Suprapubic skin (tissue), 4 donors: ENCODE data around the gene RBM27. TPM values are rescaled to one million over a fixed set of nuclear protein-coding genes. Genes with fewer than 3 reads are reported as not detected.
"Not testable (repeated sequence)": the region's sequence is repeated elsewhere in the genome, so short reads cannot be mapped to it uniquely, and the experiment has no call there.

Experiments
- DNase-seq, 2 donors: peaks; one replicate each; pipeline ENCODE4 v3.0.0-alpha.2; 2019; ENCODE audit warnings: low spot score in 2 of 2
- H3K27ac ChIP-seq: fragments of 200-600 bp; sonication (generic); one replicate; pipeline ENCODE4 v1.5.1; 2019
- H3K27me3 ChIP-seq: fragments of 200-600 bp; sonication (generic); one replicate; pipeline ENCODE4 v1.5.1; 2019
- H3K36me3 ChIP-seq: fragments of 200-600 bp; sonication (generic); one replicate; pipeline ENCODE4 v1.5.1; 2019
- H3K4me1 ChIP-seq: fragments of 200-600 bp; sonication (generic); one replicate; pipeline ENCODE4 v1.5.1; 2019
- H3K4me3 ChIP-seq: fragments of 200-600 bp; sonication (generic); one replicate; pipeline ENCODE4 v1.5.1; 2019; ENCODE audit warnings: mild to moderate bottlenecking
- H3K9me3 ChIP-seq: fragments of 200-600 bp; sonication (generic); one replicate; pipeline ENCODE4 v1.5.1; 2019
- EP300 ChIP-seq: sonication (generic); formaldehyde crosslinking; IDR thresholded peaks from one replicate; pipeline ENCODE4 v1.6.1; 2017; ENCODE audit warnings: antibody characterized with exemption
- POLR2A ChIP-seq, 2 donors: fragments of 450-650 bp; IDR thresholded peaks; one replicate each; pipeline ENCODE4 v1.6.1; 2017; ENCODE audit warnings: antibody characterized with exemption in 2 of 2, mild to moderate bottlenecking in 2 of 2, moderate library complexity in 2 of 2
- POLR2AphosphoS5 ChIP-seq, 3 donors: sonication (generic); formaldehyde crosslinking; IDR thresholded peaks; one replicate each; pipeline ENCODE4 v1.6.1; 2017; ENCODE audit warnings: antibody characterized with exemption in 3 of 3
- WGBS: methylation state at CpG from one replicate; pipeline ENCODE4 v1.1.5; 2018; 5-methylcytosine and 5-hydroxymethylcytosine counted together
- total RNA-seq, 4 donors: library from RNA; depleted of rRNA; stranded (reverse); fragments of >200 nt; gene quantifications; one replicate each; pipeline ENCODE4 v1.1.0, GENCODE V29; 2016
- TF ChIP-seq, protein P1 (sequence below), 2 donors: fragments of 200-600 bp in 1 of 2; fragments of 450-650 bp in 1 of 2; sonication (generic) in 1 of 2; IDR thresholded peaks; one replicate each; pipeline ENCODE4 v1.5.1; 2016 to 2019; ENCODE audit warnings: antibody characterized with exemption in 2 of 2, mild to moderate bottlenecking in 1 of 2, moderate library complexity in 1 of 2

Gene RBM27
- total RNA-seq, 4 donors from 2014 or later, result 19.4 to 47.6 (median 22.2) TPM

DNA sequence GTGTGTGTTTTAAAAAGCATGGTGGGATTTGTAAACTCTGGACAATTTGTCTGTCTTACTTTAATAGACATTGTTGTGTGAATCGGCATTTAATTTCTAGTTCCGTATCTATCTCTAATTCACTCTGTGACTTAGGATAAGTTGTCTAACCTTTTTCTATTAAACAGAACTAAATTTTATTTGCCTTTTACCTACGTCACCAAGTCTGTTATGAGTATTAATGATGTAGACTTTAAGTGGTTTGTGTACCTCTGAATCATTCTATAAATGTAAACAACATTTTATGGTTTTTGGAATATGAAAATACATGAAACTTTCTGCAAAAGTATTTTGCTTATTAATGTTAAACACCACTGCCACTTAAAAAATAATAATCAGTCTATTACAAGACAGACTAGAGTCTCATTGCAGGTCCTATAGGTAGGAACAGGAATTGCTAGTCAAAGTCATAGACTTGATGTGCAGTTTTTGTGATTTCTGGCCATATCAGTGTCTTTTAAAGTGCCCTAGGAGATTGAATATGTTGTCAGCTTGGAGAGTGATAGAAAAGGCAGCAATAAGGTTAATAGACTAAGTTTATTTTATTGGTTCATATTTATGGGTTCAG, 5.6 kb downstream of the RBM27 start:
- DNase-seq, result no peak
- Histone ChIP-seq H3K36me3 (no peaks in the 10 kb centered on the region), H3K4me1 (peaks cover 40% of the 10 kb centered on the region), H3K27me3 (no peaks in the 10 kb centered on the region), H3K4me3 (no peak overlapping the region), H3K27ac (no peak overlapping the region), H3K9me3 (no peaks in the 10 kb centered on the region)
- TF ChIP-seq, protein P1, sequence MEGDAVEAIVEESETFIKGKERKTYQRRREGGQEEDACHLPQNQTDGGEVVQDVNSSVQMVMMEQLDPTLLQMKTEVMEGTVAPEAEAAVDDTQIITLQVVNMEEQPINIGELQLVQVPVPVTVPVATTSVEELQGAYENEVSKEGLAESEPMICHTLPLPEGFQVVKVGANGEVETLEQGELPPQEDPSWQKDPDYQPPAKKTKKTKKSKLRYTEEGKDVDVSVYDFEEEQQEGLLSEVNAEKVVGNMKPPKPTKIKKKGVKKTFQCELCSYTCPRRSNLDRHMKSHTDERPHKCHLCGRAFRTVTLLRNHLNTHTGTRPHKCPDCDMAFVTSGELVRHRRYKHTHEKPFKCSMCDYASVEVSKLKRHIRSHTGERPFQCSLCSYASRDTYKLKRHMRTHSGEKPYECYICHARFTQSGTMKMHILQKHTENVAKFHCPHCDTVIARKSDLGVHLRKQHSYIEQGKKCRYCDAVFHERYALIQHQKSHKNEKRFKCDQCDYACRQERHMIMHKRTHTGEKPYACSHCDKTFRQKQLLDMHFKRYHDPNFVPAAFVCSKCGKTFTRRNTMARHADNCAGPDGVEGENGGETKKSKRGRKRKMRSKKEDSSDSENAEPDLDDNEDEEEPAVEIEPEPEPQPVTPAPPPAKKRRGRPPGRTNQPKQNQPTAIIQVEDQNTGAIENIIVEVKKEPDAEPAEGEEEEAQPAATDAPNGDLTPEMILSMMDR (IDR thresholded peaks at IDR 0.05), result no peak
- 86% methylated on average over 3 of the region's 3 CpGs for WGBS

DNA sequence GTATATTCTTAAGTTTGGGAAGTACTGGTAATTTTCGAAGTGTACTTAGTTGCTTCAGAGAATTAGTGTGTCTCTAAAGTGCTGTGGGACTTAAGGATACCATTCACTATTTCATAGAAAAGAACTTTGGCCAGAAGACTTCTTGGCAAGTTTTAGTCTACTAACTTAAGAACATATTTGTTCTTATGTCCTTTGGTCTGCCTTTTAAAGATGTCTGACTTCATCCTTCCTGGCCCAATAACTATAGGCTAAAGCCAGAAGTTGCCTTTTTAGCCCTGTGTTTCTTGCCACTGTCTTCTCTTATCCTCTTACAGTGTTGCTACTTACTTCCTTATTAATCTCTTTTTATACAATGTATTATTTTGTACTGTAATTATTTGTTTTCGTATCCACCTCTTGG, 6.3 kb downstream of the RBM27 start:
- Histone ChIP-seq H3K36me3 (no peaks in the 10 kb centered on the region), H3K4me1 (peaks cover 34% of the 10 kb centered on the region), H3K27ac (no peak overlapping the region), H3K9me3 (no peaks in the 10 kb centered on the region), H3K4me3 (no peak overlapping the region), H3K27me3 (no peaks in the 10 kb centered on the region)
- 80% methylated on average over 2 of the region's 2 CpGs for WGBS
- TF ChIP-seq, protein P1 (IDR thresholded peaks at IDR 0.05), result no peak
- TF ChIP-seq EP300, result no peak
- TF ChIP-seq POLR2A (IDR thresholded peaks at IDR 0.05), result no peak
- no peak for TF ChIP-seq POLR2AphosphoS5 (IDR thresholded peaks at IDR 0.05)
- DNase-seq, result no peak

DNA sequence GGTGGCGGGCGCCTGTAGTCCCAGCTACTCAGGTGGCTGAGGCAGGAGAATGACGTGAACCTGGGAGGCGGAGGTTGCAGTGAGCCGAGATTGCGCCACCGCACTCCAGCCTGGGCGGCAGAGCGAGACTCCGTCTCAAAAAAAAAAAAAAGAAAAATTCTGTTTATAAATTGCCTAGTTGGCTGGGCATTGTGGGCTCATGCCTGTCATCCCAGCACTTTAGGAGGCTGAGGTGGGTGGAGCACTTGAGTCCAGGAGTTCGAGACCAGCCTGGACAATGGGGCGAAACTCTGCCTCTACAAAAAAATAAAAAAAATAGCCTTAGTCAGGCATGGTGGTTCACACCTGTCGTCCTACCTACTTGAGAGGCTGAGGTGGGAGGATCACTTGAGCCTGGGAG, 7.4 kb downstream of the RBM27 start:
- H3K4me3 ChIP-seq, H3K27me3 ChIP-seq, DNase-seq, H3K9me3 ChIP-seq, H3K27ac ChIP-seq, H3K36me3 ChIP-seq: not testable (repeated sequence)
- 93% methylated on average over 13 of the region's 13 CpGs for WGBS
- H3K4me1 ChIP-seq, result peaks cover 23% of the 10 kb centered on the region

DNA sequence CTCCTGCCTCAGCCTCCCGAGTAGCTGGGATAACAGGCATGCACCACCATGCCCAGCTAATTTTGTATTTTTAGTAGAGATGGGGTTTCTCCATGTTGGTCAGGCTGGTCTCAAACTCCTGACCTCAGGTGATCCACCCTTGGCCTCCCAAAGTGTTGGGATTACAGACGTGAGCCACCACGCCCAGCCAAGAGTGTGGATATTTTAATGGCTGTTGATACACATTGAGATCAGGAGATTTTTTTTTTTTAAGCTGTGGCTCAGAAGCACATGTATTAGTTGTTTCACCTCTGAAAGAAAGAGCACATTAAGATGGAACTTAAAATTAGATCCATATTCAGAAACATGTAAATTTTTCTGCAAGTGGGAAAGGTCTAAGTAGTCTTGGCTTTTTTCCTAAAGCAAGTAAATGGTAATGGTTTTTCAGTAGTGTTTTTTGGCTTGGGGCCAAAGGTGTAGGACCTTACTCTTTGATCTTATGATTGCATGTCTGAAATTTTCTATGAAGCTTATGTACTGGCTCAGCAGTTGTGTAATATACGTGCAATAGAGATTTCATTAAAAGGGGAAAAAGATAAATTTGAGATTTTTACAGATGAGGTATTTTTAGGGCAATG, 9.9 kb downstream of the RBM27 start:
- H3K4me1 ChIP-seq, result peaks cover 14% of the 10 kb centered on the region
- no peak overlapping the region for H3K27ac ChIP-seq
- no peak for DNase-seq
- no peak overlapping the region for H3K4me3 ChIP-seq
- WGBS, result 69% methylated on average over 4 of the region's 4 CpGs
- no peaks in the 10 kb centered on the region for H3K36me3 ChIP-seq
- H3K27me3 ChIP-seq, result no peaks in the 10 kb centered on the region
- TF ChIP-seq, protein P1 (IDR thresholded peaks at IDR 0.05), result no peak
- H3K9me3 ChIP-seq, result no peaks in the 10 kb centered on the region

DNA sequence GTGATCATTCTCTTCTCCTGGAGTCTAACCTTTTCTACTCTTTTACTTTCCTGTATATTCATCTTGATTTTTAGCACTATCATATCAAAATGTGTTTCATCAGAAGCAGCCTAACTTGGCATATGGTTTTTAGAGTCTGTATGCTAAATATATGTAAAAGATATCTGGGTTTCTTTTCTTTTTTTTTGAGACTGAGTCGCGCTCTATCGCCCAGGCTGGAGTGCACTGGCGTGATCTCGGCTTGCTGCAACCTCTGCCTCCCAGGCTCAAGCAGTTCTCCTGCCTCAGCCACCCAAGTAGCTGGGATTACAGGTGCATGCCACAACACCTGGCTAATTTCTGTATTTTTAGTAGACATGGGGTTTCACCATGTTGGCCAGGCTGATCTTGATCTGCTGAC, 11.5 kb downstream of the RBM27 start:
- H3K9me3 ChIP-seq, H3K4me1 ChIP-seq, H3K36me3 ChIP-seq, H3K27ac ChIP-seq, H3K27me3 ChIP-seq, H3K4me3 ChIP-seq, DNase-seq: not testable (repeated sequence)
- WGBS, result 97% methylated on average over 5 of the region's 5 CpGs

DNA sequence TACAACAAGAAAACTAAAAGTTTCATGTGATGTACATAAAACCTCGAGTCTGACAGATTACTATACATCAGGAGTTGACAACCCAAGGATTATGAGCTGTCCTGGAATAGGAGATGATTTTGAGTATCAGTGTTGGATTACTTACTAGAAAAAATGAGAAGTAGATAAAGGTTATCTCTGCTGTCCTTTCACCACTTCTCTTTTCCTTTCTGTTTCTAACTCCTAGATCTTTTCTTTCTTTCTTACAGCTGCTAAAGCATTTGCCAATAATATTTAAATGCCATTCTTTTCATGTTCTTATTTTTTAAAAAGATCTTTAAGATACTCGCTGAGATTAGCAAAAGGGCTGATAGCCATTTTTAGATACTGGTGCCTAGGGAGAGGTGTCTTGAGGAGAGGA, 14.8 kb downstream of the RBM27 start:
- Histone ChIP-seq H3K27ac (no peak overlapping the region), H3K4me1 (no peaks in the 10 kb centered on the region), H3K36me3 (peaks cover 25% of the 10 kb centered on the region), H3K27me3 (no peaks in the 10 kb centered on the region), H3K9me3 (no peaks in the 10 kb centered on the region), H3K4me3 (no peak overlapping the region)
- no peak for DNase-seq
- 78% methylated on average over 2 of the region's 2 CpGs for WGBS
- TF ChIP-seq POLR2AphosphoS5 (IDR thresholded peaks at IDR 0.05) (no peak), EP300 (no peak), POLR2A (IDR thresholded peaks at IDR 0.05) (no peak)
- TF ChIP-seq, protein P1 (IDR thresholded peaks at IDR 0.05), result no peak
